HG03460 (cell line): ENCODE measurements around the gene SPTBN5.

Source experiments
- ATAC-seq: cut with Tn5 transposase; IDR thresholded peaks from one replicate; pipeline ENCODE4 v1.9.1; 2021; ENCODE audit not compliant: unreplicated experiment

SPTBN5 gene

GRCh38 chr15:41893422-41894250, at the start of gene SPTBN5:
Gene SPTBN5, minus strand, starts transcription at chr15:41894053. Its CDS starts 556 bp downstream, at chr15:41893497.
- no peak for ATAC-seq

- no peak for ATAC-seq
Observed at GRCh38 chr15:41942886-41943285, 49.0 kb upstream of the SPTBN5 start.

- no peak for ATAC-seq
Observed at GRCh38 chr15:41941644-41942415, 48.0 kb upstream of the SPTBN5 start.

- ATAC-seq = no peak
Observed at GRCh38 chr15:41940441-41940857, 46.6 kb upstream of the SPTBN5 start.

- ATAC-seq = no peak
Observed at GRCh38 chr15:41939986-41940385, 46.1 kb upstream of the SPTBN5 start.

- ATAC-seq = no peak
Observed at GRCh38 chr15:41937568-41937923, 43.7 kb upstream of the SPTBN5 start.

- ATAC-seq = no peak
Observed at GRCh38 chr15:41936649-41937567, 43.1 kb upstream of the SPTBN5 start.

GRCh38 chr15:41936155-41936554, 42.3 kb upstream of the SPTBN5 start:
- no peak for ATAC-seq

- peak; percentile 46 for ATAC-seq
Observed at GRCh38 chr15:41935566-41936020, 41.7 kb upstream of the SPTBN5 start.

GRCh38 chr15:41934843-41935242, 41.0 kb upstream of the SPTBN5 start:
- no peak for ATAC-seq

- no peak for ATAC-seq
Observed at GRCh38 chr15:41933771-41934170, 39.9 kb upstream of the SPTBN5 start.

GRCh38 chr15:41933326-41933725, 39.5 kb upstream of the SPTBN5 start:
- no peak for ATAC-seq

GRCh38 chr15:41932511-41933289, 38.8 kb upstream of the SPTBN5 start:
- no peak for ATAC-seq

- no peak for ATAC-seq
Observed at GRCh38 chr15:41932101-41932500, 38.2 kb upstream of the SPTBN5 start.

- ATAC-seq = no peak
Observed at GRCh38 chr15:41930867-41931222, 37.0 kb upstream of the SPTBN5 start.

GRCh38 chr15:41930221-41930866, 36.5 kb upstream of the SPTBN5 start:
- ATAC-seq = no peak

- peak; percentile 63 for ATAC-seq
Observed at GRCh38 chr15:41928637-41929620, 35.1 kb upstream of the SPTBN5 start.

GRCh38 chr15:41928100-41928499, 34.2 kb upstream of the SPTBN5 start:
- ATAC-seq = no peak

- no peak for ATAC-seq
Observed at GRCh38 chr15:41927536-41927935, 33.7 kb upstream of the SPTBN5 start.
